ENCODE results near the gene PAPSS1. TPM values are rescaled to one million over a fixed set of nuclear protein-coding genes. Genes with fewer than 3 reads are reported as not detected.

PAPSS1 gene
- total RNA-seq, 1 donor from 2014 or later, result 39.7 TPM

- H3K27me3 ChIP-seq (ENCODE audit: control insufficient read depth in 3 of 3, insufficient read depth in 3 of 3, low read length in 3 of 3), result no peaks in the 10 kb centered on the region
- peaks cover 0 to 4% (median 2%) of the 10 kb centered on the region in 3 donors for H3K36me3 ChIP-seq (ENCODE audit: control insufficient read depth in 3 of 3, insufficient read depth in 3 of 3, low read length in 3 of 3)
- no peak overlapping the region for H3K9ac ChIP-seq (ENCODE audit: low read depth in 1 of 3, low read length in 3 of 3)
- H3K4me3 ChIP-seq (ENCODE audit: low read length in 3 of 3), result no peak overlapping the region
- H3K4me1 ChIP-seq (ENCODE audit: control insufficient read depth in 3 of 3, insufficient read depth in 3 of 3, low read length in 3 of 3), result no peaks in the 10 kb centered on the region
- H3K27ac ChIP-seq (ENCODE audit: low read depth, low read length), result no peak overlapping the region
- H3K9me3 ChIP-seq (ENCODE audit: control insufficient read depth in 3 of 3, low read length in 3 of 3), result peaks cover 0 to 3% (median 0%) of the 10 kb centered on the region in 3 donors
These were observed 101.4 kb downstream of the PAPSS1 start for GRCh38 chr4:107618656-107619055.

DNA sequence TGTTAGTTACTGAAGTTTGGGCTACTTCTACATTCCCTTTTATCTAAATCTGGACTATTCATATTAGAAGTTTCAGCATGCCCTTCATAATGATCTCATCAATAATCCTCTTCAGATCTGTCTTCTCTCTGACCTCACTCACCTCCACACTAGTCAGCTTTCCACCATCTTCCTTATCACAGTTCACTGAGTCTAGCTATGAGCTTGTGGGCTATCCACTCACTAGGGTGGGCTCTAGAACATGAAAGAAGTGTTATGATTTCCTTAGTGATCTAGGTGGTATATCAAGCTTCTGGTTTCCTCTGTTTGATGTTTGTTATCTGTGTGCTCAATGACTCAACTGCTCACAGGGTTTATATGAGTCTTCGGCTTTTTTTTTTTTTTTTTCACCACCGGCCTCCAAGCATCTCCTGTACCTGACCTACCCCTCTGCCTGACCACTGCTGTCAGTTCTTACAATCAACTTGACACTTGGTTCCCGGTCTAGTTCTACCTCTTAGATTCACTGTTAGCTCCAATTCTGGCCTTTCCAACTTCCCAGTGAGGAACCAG, 103.1 kb downstream of the PAPSS1 start:
- no peaks in the 10 kb centered on the region for H3K27me3 ChIP-seq (ENCODE audit: control insufficient read depth in 3 of 3, insufficient read depth in 3 of 3, low read length in 3 of 3)
- no peak overlapping the region for H3K9ac ChIP-seq (ENCODE audit: low read depth in 1 of 3, low read length in 3 of 3)
- H3K27ac ChIP-seq (ENCODE audit: low read depth, low read length), result no peak overlapping the region
- peaks cover 0 to 6% (median 4%) of the 10 kb centered on the region in 3 donors for H3K36me3 ChIP-seq (ENCODE audit: control insufficient read depth in 3 of 3, insufficient read depth in 3 of 3, low read length in 3 of 3)
- H3K9me3 ChIP-seq (ENCODE audit: control insufficient read depth in 3 of 3, low read length in 3 of 3), result no peaks in the 10 kb centered on the region
- H3K4me1 ChIP-seq (ENCODE audit: control insufficient read depth in 3 of 3, insufficient read depth in 3 of 3, low read length in 3 of 3), result no peaks in the 10 kb centered on the region
- H3K4me3 ChIP-seq (ENCODE audit: low read length in 3 of 3), result no peak overlapping the region

DNA sequence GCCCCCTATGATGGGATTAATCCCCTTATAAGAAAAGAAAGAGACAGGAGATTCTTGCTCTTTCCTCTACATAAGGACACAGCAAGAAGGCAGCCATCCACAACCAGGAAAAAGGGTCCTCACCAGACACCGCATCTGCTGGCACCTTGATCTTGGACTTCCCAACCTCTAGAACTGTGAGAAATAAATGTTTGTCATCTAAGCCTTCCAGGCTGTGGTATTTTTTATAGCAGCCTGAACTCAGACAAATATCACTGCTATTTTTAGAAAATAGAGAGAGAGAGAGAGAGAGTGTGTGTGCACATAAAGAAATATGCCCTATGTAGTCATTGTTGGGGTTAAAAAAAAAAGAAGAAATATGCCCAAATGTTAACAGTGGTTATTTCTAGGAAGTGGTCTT, 104.2 kb downstream of the PAPSS1 start:
- Histone ChIP-seq H3K36me3 (ENCODE audit: control insufficient read depth in 3 of 3, insufficient read depth in 3 of 3, low read length in 3 of 3) (peaks cover 0 to 6% (median 4%) of the 10 kb centered on the region in 3 donors), H3K9ac (ENCODE audit: low read depth in 1 of 3, low read length in 3 of 3) (no peak overlapping the region), H3K9me3 (ENCODE audit: control insufficient read depth in 3 of 3, low read length in 3 of 3) (no peaks in the 10 kb centered on the region), H3K4me1 (ENCODE audit: control insufficient read depth in 3 of 3, insufficient read depth in 3 of 3, low read length in 3 of 3) (no peaks in the 10 kb centered on the region), H3K27ac (ENCODE audit: low read depth, low read length) (no peak overlapping the region), H3K4me3 (ENCODE audit: low read length in 3 of 3) (no peak overlapping the region), H3K27me3 (ENCODE audit: control insufficient read depth in 3 of 3, insufficient read depth in 3 of 3, low read length in 3 of 3) (no peaks in the 10 kb centered on the region)

DNA sequence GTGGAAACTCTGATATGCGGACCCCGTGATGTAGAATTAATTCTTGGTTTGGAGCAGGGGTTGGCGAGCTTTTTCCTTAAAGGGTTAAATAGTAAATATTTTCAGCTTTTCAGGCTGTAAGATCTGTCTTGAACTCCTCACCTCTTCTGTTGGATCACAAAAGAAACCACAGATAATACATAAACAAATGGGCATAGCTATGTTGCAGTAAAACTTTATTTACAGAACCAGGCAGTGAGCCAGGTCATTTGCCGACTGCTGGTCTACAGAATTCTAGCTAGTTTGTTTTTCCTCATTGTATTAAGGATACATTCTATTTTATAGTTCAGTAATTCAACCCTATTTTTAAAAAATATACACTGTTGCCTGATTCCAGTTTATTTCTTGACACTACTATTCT, 116.6 kb downstream of the PAPSS1 start:
- Histone ChIP-seq H3K9ac (ENCODE audit: low read depth in 1 of 3, low read length in 3 of 3) (no peak overlapping the region), H3K27me3 (ENCODE audit: control insufficient read depth in 3 of 3, insufficient read depth in 3 of 3, low read length in 3 of 3) (no peaks in the 10 kb centered on the region), H3K36me3 (ENCODE audit: control insufficient read depth in 3 of 3, insufficient read depth in 3 of 3, low read length in 3 of 3) (no peaks in the 10 kb centered on the region), H3K4me3 (ENCODE audit: low read length in 3 of 3) (no peak overlapping the region), H3K4me1 (ENCODE audit: control insufficient read depth in 3 of 3, insufficient read depth in 3 of 3, low read length in 3 of 3) (no peaks in the 10 kb centered on the region), H3K27ac (ENCODE audit: low read depth, low read length) (no peak overlapping the region), H3K9me3 (ENCODE audit: control insufficient read depth in 3 of 3, low read length in 3 of 3) (no peaks in the 10 kb centered on the region)

GRCh38 chr4:107600983-107601382, 119.1 kb downstream of the PAPSS1 start:
- H3K4me3 ChIP-seq (ENCODE audit: low read length in 3 of 3), result no peak overlapping the region
- no peak overlapping the region for H3K9ac ChIP-seq (ENCODE audit: low read depth in 1 of 3, low read length in 3 of 3)
- no peaks in the 10 kb centered on the region for H3K9me3 ChIP-seq (ENCODE audit: control insufficient read depth in 3 of 3, low read length in 3 of 3)
- H3K36me3 ChIP-seq (ENCODE audit: control insufficient read depth in 3 of 3, insufficient read depth in 3 of 3, low read length in 3 of 3), result no peaks in the 10 kb centered on the region
- H3K27me3 ChIP-seq (ENCODE audit: control insufficient read depth in 3 of 3, insufficient read depth in 3 of 3, low read length in 3 of 3), result no peaks in the 10 kb centered on the region
- H3K4me1 ChIP-seq (ENCODE audit: control insufficient read depth in 3 of 3, insufficient read depth in 3 of 3, low read length in 3 of 3), result no peaks in the 10 kb centered on the region
- H3K27ac ChIP-seq (ENCODE audit: low read depth, low read length), result no peak overlapping the region

GRCh38 chr4:107600436-107600835, 119.6 kb downstream of the PAPSS1 start:
- H3K9me3 ChIP-seq (ENCODE audit: control insufficient read depth in 3 of 3, low read length in 3 of 3), result no peaks in the 10 kb centered on the region
- H3K4me3 ChIP-seq (ENCODE audit: low read length in 3 of 3), result no peak overlapping the region
- H3K4me1 ChIP-seq (ENCODE audit: control insufficient read depth in 3 of 3, insufficient read depth in 3 of 3, low read length in 3 of 3), result no peaks in the 10 kb centered on the region
- H3K9ac ChIP-seq (ENCODE audit: low read depth in 1 of 3, low read length in 3 of 3), result no peak overlapping the region
- H3K27me3 ChIP-seq (ENCODE audit: control insufficient read depth in 3 of 3, insufficient read depth in 3 of 3, low read length in 3 of 3), result no peaks in the 10 kb centered on the region
- no peak overlapping the region for H3K27ac ChIP-seq (ENCODE audit: low read depth, low read length)
- H3K36me3 ChIP-seq (ENCODE audit: control insufficient read depth in 3 of 3, insufficient read depth in 3 of 3, low read length in 3 of 3), result no peaks in the 10 kb centered on the region

DNA sequence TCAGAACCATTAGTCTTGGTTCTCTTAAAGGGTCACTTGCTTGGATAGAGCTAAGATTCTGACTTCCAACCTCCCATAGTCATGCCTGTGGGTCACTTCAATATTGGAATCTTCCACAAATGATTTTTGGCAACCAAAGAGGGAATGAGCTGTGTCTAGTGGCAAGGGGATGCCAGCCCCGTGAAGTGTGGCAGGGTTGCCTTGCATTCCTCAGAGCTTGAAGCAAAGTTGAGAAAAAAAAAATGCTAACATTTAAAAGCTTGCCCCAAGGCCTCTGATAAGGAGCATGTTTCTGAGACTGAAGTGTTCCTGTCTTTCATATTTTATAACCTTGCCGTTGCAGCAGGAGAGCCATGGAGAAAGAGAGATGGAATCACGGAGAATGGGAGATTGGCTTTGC, 120.2 kb downstream of the PAPSS1 start:
- no peaks in the 10 kb centered on the region for H3K9me3 ChIP-seq (ENCODE audit: control insufficient read depth in 3 of 3, low read length in 3 of 3)
- no peaks in the 10 kb centered on the region for H3K27me3 ChIP-seq (ENCODE audit: control insufficient read depth in 3 of 3, insufficient read depth in 3 of 3, low read length in 3 of 3)
- H3K4me1 ChIP-seq (ENCODE audit: control insufficient read depth in 3 of 3, insufficient read depth in 3 of 3, low read length in 3 of 3), result no peaks in the 10 kb centered on the region
- no peak overlapping the region for H3K9ac ChIP-seq (ENCODE audit: low read depth in 1 of 3, low read length in 3 of 3)
- H3K4me3 ChIP-seq (ENCODE audit: low read length in 3 of 3), result no peak overlapping the region
- H3K27ac ChIP-seq (ENCODE audit: low read depth, low read length), result no peak overlapping the region
- H3K36me3 ChIP-seq (ENCODE audit: control insufficient read depth in 3 of 3, insufficient read depth in 3 of 3, low read length in 3 of 3), result no peaks in the 10 kb centered on the region

DNA sequence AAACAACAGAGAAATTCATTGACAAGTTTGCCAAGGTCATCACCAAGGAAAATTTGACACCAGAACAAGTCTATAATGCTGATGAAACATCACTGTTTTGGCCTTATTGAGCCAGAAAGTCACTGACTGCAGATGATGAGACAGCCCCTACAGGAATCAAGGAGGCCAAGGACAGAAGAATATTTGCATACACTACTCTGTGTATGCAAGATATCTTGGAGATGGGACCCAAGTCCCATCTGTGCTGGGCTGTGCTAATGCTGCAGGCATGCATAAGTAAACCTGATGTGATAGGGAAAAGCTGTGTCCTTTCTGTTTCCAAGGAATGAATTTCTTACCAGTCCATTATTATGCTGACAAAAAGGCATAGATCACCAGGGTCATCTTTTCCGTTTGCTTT, 126.8 kb downstream of the PAPSS1 start:
- no peak overlapping the region for H3K27ac ChIP-seq (ENCODE audit: low read depth, low read length)
- H3K27me3 ChIP-seq (ENCODE audit: control insufficient read depth in 3 of 3, insufficient read depth in 3 of 3, low read length in 3 of 3), result no peaks in the 10 kb centered on the region
- peaks cover 4 to 23% (median 5%) of the 10 kb centered on the region in 3 donors for H3K9me3 ChIP-seq (ENCODE audit: control insufficient read depth in 3 of 3, low read length in 3 of 3)
- H3K4me1 ChIP-seq (ENCODE audit: control insufficient read depth in 3 of 3, insufficient read depth in 3 of 3, low read length in 3 of 3), result no peaks in the 10 kb centered on the region
- H3K4me3 ChIP-seq (ENCODE audit: low read length in 3 of 3), result no peak overlapping the region
- H3K9ac ChIP-seq (ENCODE audit: low read depth in 1 of 3, low read length in 3 of 3), result no peak overlapping the region
- no peaks in the 10 kb centered on the region for H3K36me3 ChIP-seq (ENCODE audit: control insufficient read depth in 3 of 3, insufficient read depth in 3 of 3, low read length in 3 of 3)

DNA sequence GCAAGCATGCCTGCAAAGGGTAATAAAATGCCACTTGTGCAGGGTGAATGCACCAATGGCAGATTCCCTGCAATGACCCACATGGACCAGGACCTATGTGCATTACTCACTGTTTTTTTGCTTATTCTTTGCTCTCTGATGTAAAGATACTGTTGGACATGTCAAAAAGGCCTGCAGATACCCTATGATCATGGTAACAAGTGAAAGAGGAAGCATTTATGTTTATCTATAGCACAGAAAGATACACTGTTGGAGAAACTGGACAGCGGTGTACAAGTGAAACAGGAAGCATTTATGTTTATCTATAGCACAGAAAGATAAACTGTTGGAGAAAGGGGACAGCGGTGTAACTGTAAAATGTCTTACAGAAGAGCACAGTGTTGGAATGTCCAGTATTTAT, 127.5 kb downstream of the PAPSS1 start:
- Histone ChIP-seq H3K4me3 (ENCODE audit: low read length in 3 of 3) (no peak overlapping the region), H3K27me3 (ENCODE audit: control insufficient read depth in 3 of 3, insufficient read depth in 3 of 3, low read length in 3 of 3) (no peaks in the 10 kb centered on the region), H3K4me1 (ENCODE audit: control insufficient read depth in 3 of 3, insufficient read depth in 3 of 3, low read length in 3 of 3) (no peaks in the 10 kb centered on the region), H3K27ac (ENCODE audit: low read depth, low read length) (no peak overlapping the region), H3K9me3 (ENCODE audit: control insufficient read depth in 3 of 3, low read length in 3 of 3) (peaks cover 4 to 24% (median 5%) of the 10 kb centered on the region in 3 donors), H3K9ac (ENCODE audit: low read depth in 1 of 3, low read length in 3 of 3) (no peak overlapping the region), H3K36me3 (ENCODE audit: control insufficient read depth in 3 of 3, insufficient read depth in 3 of 3, low read length in 3 of 3) (no peaks in the 10 kb centered on the region)

DNA sequence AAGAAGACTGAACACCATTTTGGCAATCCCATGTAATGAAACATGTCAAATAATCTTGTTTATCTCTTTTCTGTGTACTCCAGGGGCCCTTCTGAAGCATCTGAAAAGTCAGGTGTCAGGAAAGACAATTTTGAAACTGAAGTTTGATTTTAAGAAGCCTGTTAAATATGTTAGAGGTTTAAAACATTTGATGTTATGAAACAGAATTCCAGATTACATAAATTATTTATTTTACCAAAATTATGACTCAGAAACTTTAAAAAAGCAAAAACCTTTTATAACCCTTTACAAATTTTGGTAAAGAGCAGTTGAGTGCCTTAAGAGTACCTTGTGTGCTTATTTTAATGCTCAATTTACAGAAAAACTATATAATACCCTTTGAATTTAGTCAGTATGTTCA, 130.8 kb downstream of the PAPSS1 start:
- Histone ChIP-seq H3K4me3 (ENCODE audit: low read length in 3 of 3) (no peak overlapping the region), H3K9ac (ENCODE audit: low read depth in 1 of 3, low read length in 3 of 3) (no peak overlapping the region), H3K9me3 (ENCODE audit: control insufficient read depth in 3 of 3, low read length in 3 of 3) (peaks cover 5 to 26% (median 7%) of the 10 kb centered on the region in 3 donors), H3K4me1 (ENCODE audit: control insufficient read depth in 3 of 3, insufficient read depth in 3 of 3, low read length in 3 of 3) (no peaks in the 10 kb centered on the region), H3K27me3 (ENCODE audit: control insufficient read depth in 3 of 3, insufficient read depth in 3 of 3, low read length in 3 of 3) (no peaks in the 10 kb centered on the region), H3K36me3 (ENCODE audit: control insufficient read depth in 3 of 3, insufficient read depth in 3 of 3, low read length in 3 of 3) (no peaks in the 10 kb centered on the region), H3K27ac (ENCODE audit: low read depth, low read length) (no peak overlapping the region)
